IMR-90 (cell line): ENCODE measurements around the gene ARHGAP15. TPM values are rescaled to one million over a fixed set of nuclear protein-coding genes. Genes with fewer than 3 reads are reported as not detected.

Experiments
- ATAC-seq: fragments of 200-7000 bp; cut with Tn5 transposase; 2 replicates; pipeline ENCODE4 v1.9.1; 2020; ENCODE audit warnings: low read depth, mild to moderate bottlenecking, moderate library complexity
- BruUV-seq: library from RNA; stranded (reverse); fragments of 400-500 nt; replicated peaks from 2 replicates; lab custom pipeline; 2021; lab: Mats Ljungman, UMichigan
- CTCF ChIA-PET: fragments of 300-600 bp; formaldehyde crosslinking; extraction: SDS; loops from one replicate; lab custom pipeline; 2021; ENCODE audit warnings: antibody characterized with exemption; lab: Yijun Ruan, JAX
- POLR2A ChIA-PET: fragments of 300-600 bp; sonication (Branson Sonifier 250); formaldehyde crosslinking; loops from one replicate; lab custom pipeline; 2022; ENCODE audit warnings: antibody characterized with exemption; ENCODE audit not compliant: unreplicated experiment; lab: Charles Lee
- DNase-seq: peaks from one replicate; pipeline ENCODE4 v3.0.0; 2013
- H2AFZ ChIP-seq: replicated peaks from 2 replicates; pipeline ENCODE3; 2013; ENCODE audit warnings: low read length, mild to moderate bottlenecking; ENCODE audit not compliant: poor library complexity
- H2AK5ac ChIP-seq: 2 replicates; pipeline ENCODE4 v1.6.1; 2013; ENCODE audit warnings: low read depth, low read length, inconsistent platforms
- H2AK9ac ChIP-seq: replicated peaks from 2 replicates; pipeline ENCODE3; 2013; ENCODE audit warnings: mild to moderate bottlenecking, low read depth, low read length, moderate library complexity; ENCODE audit not compliant: poor library complexity
- H2BK120ac ChIP-seq: 2 replicates; pipeline ENCODE4 v1.6.1; 2013; ENCODE audit warnings: low read depth, low read length, inconsistent platforms
- H2BK15ac ChIP-seq: 3 replicates; pipeline ENCODE4 v1.6.1; 2013; ENCODE audit warnings: low read depth, low read length, inconsistent platforms
- H2BK20ac ChIP-seq: 2 replicates; pipeline ENCODE4 v1.6.1; 2013; ENCODE audit warnings: low read depth, mild to moderate bottlenecking, inconsistent platforms, low read length, moderate library complexity
- H2BK5ac ChIP-seq: 2 replicates; pipeline ENCODE4 v1.6.1; 2013; ENCODE audit warnings: mild to moderate bottlenecking, low read depth, low read length, inconsistent platforms; ENCODE audit not compliant: poor library complexity, severe bottlenecking
- H3K14ac ChIP-seq: replicated peaks from 2 replicates; pipeline ENCODE4 v1.6.1; 2013; ENCODE audit warnings: low read depth, low read length, inconsistent platforms
- H3K18ac ChIP-seq: 2 replicates; pipeline ENCODE4 v1.6.1; 2013; ENCODE audit warnings: low read depth, low read length, control low read depth
- H3K23ac ChIP-seq: 2 replicates; pipeline ENCODE4 v1.6.1; 2013; ENCODE audit warnings: low read depth, low read length, inconsistent platforms
- H3K27ac ChIP-seq: 2 replicates; pipeline ENCODE4 v1.5.1; 2013; ENCODE audit warnings: mild to moderate bottlenecking, control low read depth, low read length; ENCODE audit not compliant: insufficient read depth
- H3K27me3 ChIP-seq: 2 replicates; pipeline ENCODE4 v1.6.1; 2013; ENCODE audit warnings: low read length; ENCODE audit not compliant: control insufficient read depth, insufficient read depth
- H3K36me3 ChIP-seq: 2 replicates; pipeline ENCODE4 v1.6.1; 2013; ENCODE audit warnings: low read length, mixed read lengths; ENCODE audit not compliant: control insufficient read depth, insufficient read depth
- H3K4ac ChIP-seq: 2 replicates; pipeline ENCODE4 v1.6.1; 2013; ENCODE audit warnings: low read depth, low read length, inconsistent platforms
- H3K4me1 ChIP-seq: 2 replicates; pipeline ENCODE4 v1.6.1; 2013; ENCODE audit warnings: low read length, mixed read lengths; ENCODE audit not compliant: control insufficient read depth, insufficient read depth
- H3K4me2 ChIP-seq: 2 replicates; pipeline ENCODE4 v1.6.1; 2013; ENCODE audit warnings: low read depth, mild to moderate bottlenecking, control low read depth, low read length, moderate library complexity
- H3K4me3 ChIP-seq: 2 replicates; pipeline ENCODE4 v1.5.1; 2013; ENCODE audit warnings: low read depth, mild to moderate bottlenecking, control low read depth, low read length, moderate library complexity; ENCODE audit not compliant: insufficient read depth
- H3K56ac ChIP-seq: 2 replicates; pipeline ENCODE4 v1.6.1; 2013; ENCODE audit warnings: low read length, inconsistent platforms; ENCODE audit not compliant: insufficient read depth; ENCODE audit errors: extremely low read depth
- H3K79me1 ChIP-seq, 2 experiments: 2 replicates each; pipeline ENCODE4 v1.6.1; 2013; ENCODE audit warnings: low read length in 2 of 2, inconsistent platforms in 1 of 2, low read depth in 1 of 2
- H3K9ac ChIP-seq: 2 replicates; pipeline ENCODE4 v1.6.1; 2013; ENCODE audit warnings: low read depth, low read length, control low read depth
- H3K9me1 ChIP-seq: 2 replicates; pipeline ENCODE4 v1.6.1; 2013; ENCODE audit warnings: low read length, inconsistent platforms; ENCODE audit not compliant: insufficient read depth
- H3K9me3 ChIP-seq: 2 replicates; pipeline ENCODE4 v1.6.1; 2013; ENCODE audit warnings: low read length; ENCODE audit not compliant: control insufficient read depth, insufficient read depth
- H4K20me1 ChIP-seq: 2 replicates; pipeline ENCODE4 v1.6.1; 2013; ENCODE audit warnings: low read length, inconsistent platforms; ENCODE audit not compliant: insufficient read depth
- H4K5ac ChIP-seq: 2 replicates; pipeline ENCODE4 v1.6.1; 2013; ENCODE audit warnings: mild to moderate bottlenecking, low read depth, low read length, control low read depth
- H4K8ac ChIP-seq, 2 experiments: 2 replicates each; pipeline ENCODE4 v1.6.1; 2013; ENCODE audit warnings: low read depth in 2 of 2, low read length in 2 of 2, control low read depth in 1 of 2, inconsistent platforms in 1 of 2
- H4K91ac ChIP-seq: 2 replicates; pipeline ENCODE4 v1.6.1; 2013; ENCODE audit warnings: low read depth, low read length, inconsistent platforms; ENCODE audit not compliant: insufficient read depth
- BHLHE40 ChIP-seq: fragments of 150-350 bp; IDR thresholded peaks from 2 replicates; pipeline ENCODE4 v1.6.1; 2016; ENCODE audit warnings: mild to moderate bottlenecking, low read depth, low read length
- CEBPB ChIP-seq: IDR thresholded peaks from 2 replicates; pipeline ENCODE4 v1.6.1; 2012; ENCODE audit warnings: low read depth, low read length, improper control_type of control experiment
- CHD1 ChIP-seq: IDR thresholded peaks from 2 replicates; pipeline ENCODE4 v1.6.1; 2012; ENCODE audit warnings: low read depth, low read length, improper control_type of control experiment
- CTCF ChIP-seq: conservative IDR thresholded peaks from 2 replicates; pipeline ENCODE4 v1.5.1; 2012; ENCODE audit warnings: mild to moderate bottlenecking, low read depth, low read length, improper control_type of control experiment
- ELK1 ChIP-seq: fragments of 150-350 bp; IDR thresholded peaks from 2 replicates; pipeline ENCODE4 v1.6.1; 2016; ENCODE audit warnings: low read depth, mild to moderate bottlenecking, low read length, moderate library complexity, borderline replicate concordance
- FOS ChIP-seq: fragments of 150-350 bp; IDR thresholded peaks from 2 replicates; pipeline ENCODE4 v1.6.1; 2016; ENCODE audit warnings: low read depth, low read length
- MAFK ChIP-seq: IDR thresholded peaks from 2 replicates; pipeline ENCODE4 v1.6.1; 2012; ENCODE audit warnings: low read depth, low read length, improper control_type of control experiment
- MAZ ChIP-seq: IDR thresholded peaks from 2 replicates; pipeline ENCODE4 v1.6.1; 2012; ENCODE audit warnings: low read depth, mild to moderate bottlenecking, low read length, improper control_type of control experiment, moderate library complexity, borderline replicate concordance
- MXI1 ChIP-seq: IDR thresholded peaks from 2 replicates; pipeline ENCODE4 v1.6.1; 2012; ENCODE audit warnings: low read depth, mild to moderate bottlenecking, low read length, moderate library complexity, borderline replicate concordance
- NFE2L2 ChIP-seq: fragments of 150-350 bp; IDR thresholded peaks from 2 replicates; pipeline ENCODE4 v1.6.1; 2016; ENCODE audit warnings: low read depth, mild to moderate bottlenecking, low read length
- POLR2A ChIP-seq: IDR thresholded peaks from 2 replicates; pipeline ENCODE4 v1.6.1; 2012; ENCODE audit warnings: mild to moderate bottlenecking, low read depth, low read length
- RAD21 ChIP-seq: IDR thresholded peaks from 2 replicates; pipeline ENCODE4 v1.6.1; 2012; ENCODE audit warnings: low read length, improper control_type of control experiment
- RCOR1 ChIP-seq: IDR thresholded peaks from 2 replicates; pipeline ENCODE4 v1.6.1; 2012; ENCODE audit warnings: mild to moderate bottlenecking, low read length, improper control_type of control experiment; ENCODE audit not compliant: insufficient replicate concordance
- RFX5 ChIP-seq: IDR thresholded peaks from 2 replicates; pipeline ENCODE4 v1.8.0; 2012; ENCODE audit warnings: low read depth, mild to moderate bottlenecking, low read length, moderate library complexity
- SMC3 ChIP-seq: fragments of 150-350 bp; IDR thresholded peaks from 2 replicates; pipeline ENCODE4 v1.6.1; 2016; ENCODE audit warnings: low read depth, mild to moderate bottlenecking, antibody characterized with exemption, low read length, moderate library complexity
- USF2 ChIP-seq: fragments of 150-350 bp; IDR thresholded peaks from 2 replicates; pipeline ENCODE4 v1.6.1; 2017; ENCODE audit warnings: mild to moderate bottlenecking, antibody characterized with exemption, low read length, low read depth
- WGBS, 2 experiments: methylation state at CpG; one replicate each; pipeline versions ENCODE4 v1.1.5 to v1.1.7; 2013; ENCODE audit warnings: missing lambda C conversion rate in 2 of 2; ENCODE audit not compliant: insufficient read length in 1 of 2; ENCODE audit errors: extremely low coverage in 2 of 2; 5-methylcytosine and 5-hydroxymethylcytosine counted together
- dilution Hi-C: fragments of 300-500 bp; cut with HindIII; formaldehyde crosslinking; loops from one replicate; pipeline ENCODE4 v1.14.3; 2018; ENCODE audit warnings: low sequenced_read_pairs; ENCODE audit not compliant: unreplicated experiment
- in situ Hi-C: fragments of 300-500 bp; cut with MboI; formaldehyde crosslinking; loops from 3 replicates; pipeline ENCODE4 v1.14.3; 2019; ENCODE audit warnings: low sequenced_read_pairs, inconsistent platforms, mixed read lengths
- intact Hi-C: fragments of 100-400 bp; cut with micrococcal nuclease; formaldehyde crosslinking; loops from 2 replicates; pipeline ENCODE4 v1.10.0; 2022
- polyA plus RNA-seq, 3 experiments: library from polyadenylated mRNA; depleted of rRNA; stranded (reverse); fragments of >200 nt; gene quantifications; 2 replicates each; pipeline ENCODE4 v1.2.3, GENCODE V29; 2012; ENCODE audit warnings: low replicate concordance in 1 of 3
- total RNA-seq: library from RNA; depleted of rRNA; stranded (reverse); fragments of >200 nt; gene quantifications from 2 replicates; pipeline ENCODE4 v1.2.3, GENCODE V29; 2012

Gene ARHGAP15
- total and polyA plus RNA-seq, 2 of the 4 experiments (the other 2 are of a cell fraction), result not detected

- Histone ChIP-seq H3K14ac (no peak overlapping the region), H3K4me1 (no peaks in the 10 kb centered on the region), H2BK120ac (no peak overlapping the region), H4K8ac (no peak overlapping the region), H4K20me1 (no peaks in the 10 kb centered on the region), H3K36me3 (no peaks in the 10 kb centered on the region), H3K4me3 (no peak overlapping the region), H3K27me3 (no peaks in the 10 kb centered on the region; the same call in 1 of the 2 replicates), H3K4ac (no peak overlapping the region), H3K27ac (no peak overlapping the region), H2AFZ (no peak overlapping the region), H2AK5ac (no peak overlapping the region), H3K23ac (no peak overlapping the region), H4K91ac (no peak overlapping the region), H3K9ac (no peak overlapping the region), H3K56ac (no peak overlapping the region), H2AK9ac (no peak overlapping the region), H3K9me3 (no peaks in the 10 kb centered on the region), H2BK5ac (no peak overlapping the region), H3K18ac (no peak overlapping the region), H3K4me2 (no peak overlapping the region), H2BK15ac (no peak overlapping the region), H4K5ac (no peak overlapping the region), H3K9me1 (no peaks in the 10 kb centered on the region), H2BK20ac (no peak overlapping the region), H3K79me1 (no peaks in the 10 kb centered on the region)
- ATAC-seq, result no peak
- no TSS peak for BruUV-seq
- intact Hi-C loops (no loop called here), dilution Hi-C loops (no loop called here), in situ Hi-C loops (no loop called here)
- POLR2A ChIA-PET, result no interaction called here
- no peak for TF ChIP-seq ELK1
- no peak for TF ChIP-seq FOS
- TF ChIP-seq MAZ, result no peak
- no peak for TF ChIP-seq MAFK
- no peak for TF ChIP-seq SMC3
- TF ChIP-seq NFE2L2, result no peak
- no peak for TF ChIP-seq CHD1
- no peak for TF ChIP-seq USF2
- TF ChIP-seq BHLHE40, result no peak
- TF ChIP-seq CTCF, result no peak
- no peak for TF ChIP-seq RCOR1
- TF ChIP-seq CEBPB, result no peak
- no peak for TF ChIP-seq POLR2A
- TF ChIP-seq MXI1, result no peak
- TF ChIP-seq RFX5, result no peak
- TF ChIP-seq RAD21, result no peak
- no peak for DNase-seq
- CTCF ChIA-PET, result no interaction called here
- WGBS, 2 experiments, result no CpG with 5 or more reads among the region's 2 CpGs
Observed at GRCh38 chr2:143311426-143311825, 182.2 kb downstream of the ARHGAP15 start.
